HepG2 (cell line): ENCODE measurements around the gene GABRG3. TPM values are rescaled to one million over a fixed set of nuclear protein-coding genes. Genes with fewer than 3 reads are reported as not detected.
A peak's percentile ranks its signal among the peaks of the same experiment; 100 is the strongest.

Experiments used
- ATAC-seq: fragments of 200-7000 bp; cut with Tn5 transposase; 3 replicates; pipeline ENCODE4 v1.9.1; 2020; ENCODE audit warnings: mild to moderate bottlenecking, moderate library complexity
- Bru-seq: library from RNA; stranded (reverse); fragments of 400-500 nt; gene quantifications from one replicate; lab custom pipeline; 2021; lab: Mats Ljungman, UMichigan
- BruChase-seq, 2 experiments: library from RNA; stranded (reverse); fragments of 400-500 nt; gene quantifications; one replicate each; lab custom pipeline; 2021; lab: Mats Ljungman, UMichigan
- BruUV-seq: library from RNA; stranded (reverse); fragments of 400-500 nt; replicated peaks from 2 replicates; lab custom pipeline; 2021; lab: Mats Ljungman, UMichigan
- CTCF ChIA-PET: fragments of 300-600 bp; formaldehyde crosslinking; extraction: SDS; loops from one replicate; lab custom pipeline; 2021; ENCODE audit warnings: low total read pairs, inconsistent platforms, low intra/inter-chr PET ratio; lab: Yijun Ruan, JAX
- POLR2A ChIA-PET: fragments of 350-600 bp; sonication (Branson Sonifier 250); formaldehyde crosslinking; loops from one replicate; lab custom pipeline; 2020; ENCODE audit warnings: antibody characterized with exemption, inconsistent platforms; lab: Yijun Ruan, JAX
- DNase-seq: peaks from one replicate; pipeline ENCODE4 v3.0.0-alpha.2; 2015; ENCODE audit warnings: low spot score
- FAIRE-seq: peaks from 3 replicates; lab custom pipeline; 2011; peaks lifted over from hg19 to GRCh38; lab: Jason Lieb, UNC
- H2AFZ ChIP-seq: one replicate; pipeline ENCODE4 v1.6.1; 2011; ENCODE audit warnings: low read length, inconsistent platforms
- H3K27ac ChIP-seq: fragments of 300-600 bp; 3 replicates; pipeline ENCODE4 v1.8.0; 2011; ENCODE audit warnings: mixed run types, mild to moderate bottlenecking, mixed read lengths, low read length, inconsistent platforms; ENCODE audit not compliant: insufficient read depth; ENCODE audit errors: extremely low read length
- H3K27me3 ChIP-seq, 2 experiments: fragments of 200-600 bp in 1 of 2; 2 replicates in 1 of 2; 3 replicates in 1 of 2; pipeline versions ENCODE4 v1.6.0 to v1.8.0; 2011; ENCODE audit warnings: low read length in 2 of 2, mild to moderate bottlenecking in 2 of 2, moderate library complexity in 2 of 2, inconsistent platforms in 1 of 2; ENCODE audit not compliant: insufficient read depth in 2 of 2, control insufficient read depth in 1 of 2
- H3K36me3 ChIP-seq, 2 experiments: fragments of 200-600 bp in 1 of 2; replicated peaks in 1 of 2; 2 replicates in 1 of 2; 3 replicates in 1 of 2; pipeline versions ENCODE4 v1.5.1 to v1.8.0; 2011; ENCODE audit warnings: low read length in 2 of 2, inconsistent platforms in 1 of 2; ENCODE audit not compliant: insufficient read depth in 2 of 2, control insufficient read depth in 1 of 2
- H3K4me1 ChIP-seq: 2 replicates; pipeline ENCODE4 v1.5.1; 2012; ENCODE audit warnings: low read length, inconsistent platforms; ENCODE audit not compliant: insufficient read depth
- H3K4me2 ChIP-seq: 2 replicates; pipeline ENCODE4 v1.6.0; 2011; ENCODE audit warnings: low read depth, low read length, inconsistent platforms
- H3K4me3 ChIP-seq, 3 experiments: fragments of 200-600 bp in 1 of 3; sonication (generic), shearing (Covaris generic) in 1 of 3; replicated peaks in 1 of 3; 2 replicates each; pipeline ENCODE4 v1.5.1; 2011 to 2016; ENCODE audit warnings: low read length in 3 of 3, inconsistent platforms in 2 of 3, low read depth in 2 of 3, mild to moderate bottlenecking in 2 of 3, control low read depth in 1 of 3, mixed read lengths in 1 of 3; ENCODE audit not compliant: insufficient read depth in 1 of 3
- H3K79me2 ChIP-seq: one replicate; pipeline ENCODE4 v1.6.1; 2011; ENCODE audit warnings: low read length, inconsistent platforms; ENCODE audit not compliant: insufficient read depth
- H3K9ac ChIP-seq: 2 replicates; pipeline ENCODE4 v1.6.0; 2011; ENCODE audit warnings: mild to moderate bottlenecking, low read depth, low read length, inconsistent platforms; ENCODE audit not compliant: insufficient read depth
- H3K9me3 ChIP-seq: 2 replicates; pipeline ENCODE4 v1.5.1; 2012; ENCODE audit warnings: mild to moderate bottlenecking, low read length
- H4K20me1 ChIP-seq: 2 replicates; pipeline ENCODE4 v1.6.0; 2011; ENCODE audit warnings: inconsistent platforms, mild to moderate bottlenecking, low read length, moderate library complexity; ENCODE audit not compliant: insufficient read depth
- CSRNP2 ChIP-seq: sonication (generic); formaldehyde crosslinking; conservative IDR thresholded peaks from 2 replicates; pipeline ENCODE4 v1.8.0; 2022; ENCODE audit warnings: low read depth, missing genetic modification reagents
- MIER3 ChIP-seq: IDR thresholded peaks from 2 replicates; pipeline ENCODE4 v1.6.1; 2016; ENCODE audit warnings: missing compliant biosample characterization, borderline replicate concordance
- THAP11 ChIP-seq: IDR thresholded peaks from 2 replicates; pipeline ENCODE4 v1.6.1; 2016; ENCODE audit warnings: missing biosample characterization, missing genetic modification reagents
- ZGPAT ChIP-seq: IDR thresholded peaks from 2 replicates; pipeline ENCODE4 v1.6.1; 2016; ENCODE audit warnings: mild to moderate bottlenecking
- ZNF496 ChIP-seq: sonication (generic); formaldehyde crosslinking; IDR thresholded peaks from 2 replicates; pipeline ENCODE4 v1.8.1; 2023; ENCODE audit warnings: mild to moderate bottlenecking, moderate library complexity, missing genetic modification reagents; ENCODE audit not compliant: insufficient replicate concordance
- WGBS: methylation state at CpG from one replicate; pipeline ENCODE4 v1.1.6; 2017; ENCODE audit warnings: low lambda C conversion rate; 5-methylcytosine and 5-hydroxymethylcytosine counted together
- in situ Hi-C: cut with HindIII; loops from 2 replicates; pipeline ENCODE4 v1.10.0; 2017; ENCODE audit warnings: low pct_unique_long_range_greater_than_20kb; ENCODE audit not compliant: extremely low pct_ligation_motif_present
- intact Hi-C: fragments of 100-400 bp; cut with micrococcal nuclease; formaldehyde crosslinking; loops from one replicate; pipeline ENCODE4 v1.10.0; 2022; ENCODE audit not compliant: unreplicated experiment
- long read RNA-seq, 2 experiments: library from RNA in 1 of 2; library from polyadenylated mRNA in 1 of 2; stranded (forward) in 1 of 2; unstranded in 1 of 2; transcript quantifications; one replicate each; pipeline ENCODE4 v2.0.0, GENCODE V29; 2019 to 2022
- polyA minus RNA-seq, 3 experiments: library from RNA; depleted of rRNA, polyadenylated mRNA; stranded (reverse); fragments of >200 nt; gene quantifications; 2 replicates each; pipeline ENCODE4 v1.2.3, GENCODE V29; 2011; ENCODE audit warnings: low replicate concordance in 1 of 3
- polyA plus RNA-seq, 8 experiments: library from polyadenylated mRNA; depleted of rRNA in 3 of 8; stranded (reverse) in 7 of 8; unstranded in 1 of 8; fragments of >200 nt; fragmentation: Illumina TruSeq in 4 of 8; extraction: Trizol in 4 of 8; gene quantifications; 2 replicates each; pipeline versions ENCODE4 v1.2.1 to v1.2.3, GENCODE V29; 2011 to 2016; ENCODE audit warnings: low read depth in 4 of 8, missing spikeins in 1 of 8, mixed read lengths in 1 of 8; ENCODE audit not compliant: insufficient read depth in 1 of 8
- total RNA-seq, 5 experiments: library from RNA; depleted of rRNA; stranded (reverse); fragments of >200 nt; fragmentation: Illumina TruSeq; extraction: Trizol; gene quantifications; 2 replicates each; pipeline ENCODE4 v1.2.3, GENCODE V29; 2016; ENCODE audit warnings: low read depth in 1 of 5

Gene GABRG3
- not detected in 2 replicates for total RNA-seq (2016; rRNA removed; fragmentation: Illumina TruSeq; extraction: Trizol)
- total RNA-seq (2016; cell fraction: cytosol; rRNA removed; fragmentation: Illumina TruSeq; extraction: Trizol; ENCODE audit: low read depth) = not detected in 2 replicates
- not detected in 2 replicates for total RNA-seq (2016; cell fraction: insoluble cytoplasmic fraction; rRNA removed; fragmentation: Illumina TruSeq; extraction: Trizol)
- not detected in 2 replicates for total RNA-seq (2016; cell fraction: membrane; rRNA removed; fragmentation: Illumina TruSeq; extraction: Trizol)
- not detected in 2 replicates for total RNA-seq (2016; cell fraction: nucleus; rRNA removed; fragmentation: Illumina TruSeq; extraction: Trizol)
- not detected in 2 replicates for polyA plus RNA-seq (2011; rRNA removed)
- not detected in 2 replicates for polyA plus RNA-seq (2011; cell fraction: cytosol; rRNA removed)
- not detected in 2 replicates for polyA plus RNA-seq (2011; cell fraction: nucleus; rRNA removed)
- not detected in 2 replicates for polyA plus RNA-seq (2012)
- not detected in 2 replicates for polyA plus RNA-seq (2016; cell fraction: cytosol; fragmentation: Illumina TruSeq; extraction: Trizol; ENCODE audit: low read depth)
- not detected in 2 replicates for polyA plus RNA-seq (2016; cell fraction: insoluble cytoplasmic fraction; fragmentation: Illumina TruSeq; extraction: Trizol; ENCODE audit: low read depth)
- not detected in 2 replicates for polyA plus RNA-seq (2016; cell fraction: membrane; fragmentation: Illumina TruSeq; extraction: Trizol; ENCODE audit: low read depth)
- not detected in 2 replicates for polyA plus RNA-seq (2016; cell fraction: nucleus; fragmentation: Illumina TruSeq; extraction: Trizol; ENCODE audit: insufficient read depth, low read depth)
- polyA minus RNA-seq (2011; rRNA and poly(A)+ RNA removed; ENCODE audit: low replicate concordance) = 0.40 TPM in 1 of 2 replicates, not detected in the other
- not detected in 2 replicates for polyA minus RNA-seq (2011; cell fraction: cytosol; rRNA and poly(A)+ RNA removed)
- not detected in 2 replicates for polyA minus RNA-seq (2011; cell fraction: nucleus; rRNA and poly(A)+ RNA removed)
- not detected for Bru-seq, nascent RNA
- BruChase-seq, experiment 1, labeled RNA remaining after a 6-hour chase = not detected
- BruChase-seq, experiment 2, labeled RNA remaining after a 2-hour chase = percentile 0 among the genes with signal in this experiment
- long read RNA-seq, experiment 1 = 0 reads
- long read RNA-seq, experiment 2 = 0 reads

DNA sequence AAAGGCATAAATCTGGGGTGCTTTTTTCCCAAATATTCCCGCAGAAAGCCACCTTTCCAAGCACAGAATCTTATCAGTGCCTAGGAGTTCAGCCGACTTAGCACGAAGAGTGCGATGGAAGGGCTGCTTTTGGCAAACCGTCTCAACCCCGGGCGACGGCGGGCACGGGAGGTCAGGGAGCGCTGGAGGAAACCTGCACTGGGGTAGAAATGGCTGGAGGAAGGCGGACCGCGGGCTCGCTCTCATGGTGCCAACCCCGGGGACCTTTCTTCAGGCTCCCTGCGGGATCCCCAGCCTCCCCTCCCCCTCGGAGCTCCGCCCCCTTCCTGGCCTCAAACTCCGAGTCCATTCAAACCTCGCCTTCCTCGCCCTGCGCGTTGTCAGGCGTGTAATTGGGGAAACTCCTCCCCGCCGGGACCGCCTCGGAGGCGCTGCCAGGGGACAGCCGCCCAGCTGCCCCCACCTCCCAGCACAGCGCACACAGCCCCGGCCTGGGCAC lies at the start of gene GABRG3:
GABRG3 (plus strand) TSS at position 470 of the 499 bp plus-strand sequence.
- intact Hi-C loops = no loop called here

More for the DNA sequence above, at the start of gene GABRG3:
- in situ Hi-C loops = no loop called here
- ChIA-PET POLR2A (no interaction called here), CTCF (no interaction called here)
- WGBS = 59% methylated on average over 16 of the region's 33 CpGs
- no peak for DNase-seq
- no peak for FAIRE-seq
- Histone ChIP-seq H3K4me1 (no peaks in the 10 kb centered on the region), H4K20me1 (no peaks in the 10 kb centered on the region), H3K79me2 (no peaks in the 10 kb centered on the region), H3K4me3 (no peak within 1 kb of the TSS), H3K36me3 (no peaks in the 10 kb centered on the region), H2AFZ (no peak within 1 kb of the TSS), H3K9ac (no peak within 1 kb of the TSS), H3K4me2 (no peak within 1 kb of the TSS), H3K9me3 (no peaks in the 10 kb centered on the region), H3K27ac (no peak within 1 kb of the TSS), H3K27me3 (no peaks in the 10 kb centered on the region; a peak in 1 of 5 replicates)
- TF ChIP-seq THAP11 = no peak
- TF ChIP-seq MIER3 (CRISPR knock-in tag) = no peak
- TF ChIP-seq CSRNP2 = no peak
- no peak for TF ChIP-seq ZGPAT
- TF ChIP-seq ZNF496 (CRISPR knock-in tag) = no peak
- ATAC-seq = no peak
- no TSS peak for BruUV-seq
